Bronchial epithelial cell (primary cell): ENCODE measurements around the gene PRORP. TPM values are rescaled to one million over a fixed set of nuclear protein-coding genes. Genes with fewer than 3 reads are reported as not detected.
"Not testable (repeated sequence)": the region's sequence is repeated elsewhere in the genome, so short reads cannot be mapped to it uniquely, and the experiment has no call there.

ENCODE experiments used
- DNase-seq: peaks from one replicate; pipeline ENCODE4 v3.0.0-alpha.2; 2010; ENCODE audit warnings: low read depth
- FAIRE-seq: peaks from 2 replicates; lab custom pipeline; 2011; peaks lifted over from hg19 to GRCh38; lab: Jason Lieb, UNC
- H3K27me3 ChIP-seq: 2 replicates; pipeline ENCODE4 v1.5.1; 2011; ENCODE audit warnings: low read length; ENCODE audit not compliant: control insufficient read depth, insufficient read depth
- H3K36me3 ChIP-seq: 2 replicates; pipeline ENCODE4 v1.5.1; 2011; ENCODE audit warnings: low read length; ENCODE audit not compliant: control insufficient read depth, insufficient read depth
- H3K4me3 ChIP-seq: 2 replicates; pipeline ENCODE4 v1.5.1; 2011; ENCODE audit warnings: mild to moderate bottlenecking, low read depth, low read length, control low read depth
- total RNA-seq: library from RNA; depleted of rRNA; stranded (reverse); fragments of >200 nt; gene quantifications from 2 replicates; pipeline ENCODE4 v1.2.1, GENCODE V29; 2014
- TF ChIP-seq, protein P1 (sequence below): IDR thresholded peaks from 2 replicates; pipeline ENCODE4 v1.5.1; 2011; ENCODE audit warnings: mild to moderate bottlenecking, moderate library complexity, low read length, control low read depth, inconsistent platforms; ENCODE audit not compliant: insufficient read depth, severe bottlenecking

PRORP gene
- total RNA-seq, 1 donor from 2014 or later = 24.5 TPM

DNA sequence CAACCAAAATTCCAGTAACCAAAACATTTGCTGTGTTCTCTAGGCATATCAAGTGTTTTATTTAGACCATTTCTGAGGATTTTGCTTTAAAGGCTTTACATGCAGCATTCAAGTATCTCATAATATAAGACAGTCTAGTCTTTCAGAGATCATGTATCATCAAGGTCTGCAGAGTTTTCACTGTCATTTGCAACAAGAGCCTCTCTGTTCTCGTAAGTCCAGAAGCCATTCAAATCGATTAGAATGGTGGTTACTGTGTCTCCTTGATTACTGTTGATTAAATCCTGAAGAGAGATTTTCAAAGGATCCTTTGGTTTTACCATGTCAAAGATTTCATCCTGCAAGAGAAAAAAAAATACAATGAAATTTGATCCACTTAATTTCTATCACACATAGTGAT lies 36.9 kb upstream of the PRORP start:
- FAIRE-seq (no peak), DNase-seq (no peak)
- TF ChIP-seq, protein P1, sequence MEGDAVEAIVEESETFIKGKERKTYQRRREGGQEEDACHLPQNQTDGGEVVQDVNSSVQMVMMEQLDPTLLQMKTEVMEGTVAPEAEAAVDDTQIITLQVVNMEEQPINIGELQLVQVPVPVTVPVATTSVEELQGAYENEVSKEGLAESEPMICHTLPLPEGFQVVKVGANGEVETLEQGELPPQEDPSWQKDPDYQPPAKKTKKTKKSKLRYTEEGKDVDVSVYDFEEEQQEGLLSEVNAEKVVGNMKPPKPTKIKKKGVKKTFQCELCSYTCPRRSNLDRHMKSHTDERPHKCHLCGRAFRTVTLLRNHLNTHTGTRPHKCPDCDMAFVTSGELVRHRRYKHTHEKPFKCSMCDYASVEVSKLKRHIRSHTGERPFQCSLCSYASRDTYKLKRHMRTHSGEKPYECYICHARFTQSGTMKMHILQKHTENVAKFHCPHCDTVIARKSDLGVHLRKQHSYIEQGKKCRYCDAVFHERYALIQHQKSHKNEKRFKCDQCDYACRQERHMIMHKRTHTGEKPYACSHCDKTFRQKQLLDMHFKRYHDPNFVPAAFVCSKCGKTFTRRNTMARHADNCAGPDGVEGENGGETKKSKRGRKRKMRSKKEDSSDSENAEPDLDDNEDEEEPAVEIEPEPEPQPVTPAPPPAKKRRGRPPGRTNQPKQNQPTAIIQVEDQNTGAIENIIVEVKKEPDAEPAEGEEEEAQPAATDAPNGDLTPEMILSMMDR = no peak
- no peak overlapping the region for H3K4me3 ChIP-seq
- H3K36me3 ChIP-seq = peaks cover 1% of the 10 kb centered on the region
- H3K27me3 ChIP-seq = no peaks in the 10 kb centered on the region

DNA sequence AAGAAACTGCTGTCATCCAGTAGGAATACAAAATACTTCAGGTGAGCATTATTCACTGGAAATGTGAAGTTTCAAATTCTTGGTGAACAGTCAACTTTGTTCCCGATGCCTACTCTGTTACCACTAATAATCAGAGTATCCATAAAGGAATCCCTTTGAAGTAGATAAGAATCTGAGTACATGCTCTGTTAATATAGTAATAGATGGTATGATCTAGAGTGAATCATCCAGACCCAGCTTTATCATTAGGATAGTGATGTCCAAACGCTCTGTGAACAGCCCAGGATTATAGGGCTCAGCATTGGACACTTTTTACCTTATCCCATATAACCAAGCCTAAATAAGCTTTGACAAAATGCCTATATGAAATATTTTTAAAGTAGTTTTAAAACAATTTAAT lies 33.8 kb upstream of the PRORP start:
- FAIRE-seq = no peak
- no peak for DNase-seq
- peaks cover 2% of the 10 kb centered on the region for H3K36me3 ChIP-seq

DNA sequence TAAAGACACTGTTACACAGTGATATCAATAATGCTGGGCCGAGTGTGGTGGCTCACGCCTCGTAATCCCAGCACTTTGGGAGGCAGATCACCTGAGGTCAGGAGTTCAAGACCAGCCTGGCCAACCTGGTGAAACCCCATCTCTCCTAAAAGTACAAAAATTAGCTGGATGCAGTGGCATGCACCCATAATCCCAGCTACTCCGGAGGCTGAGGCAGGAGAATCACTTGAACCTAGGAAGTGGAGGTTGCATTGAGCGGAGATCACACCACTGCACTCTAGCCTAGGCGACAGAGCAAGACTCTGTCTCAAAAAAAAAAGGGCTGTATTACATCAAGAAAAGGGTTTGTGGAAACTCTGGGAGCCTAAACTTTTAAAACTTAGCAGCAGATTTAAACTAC lies 27.7 kb upstream of the PRORP start:
- not testable (repeated sequence) for H3K4me3 ChIP-seq, H3K27me3 ChIP-seq, FAIRE-seq, H3K36me3 ChIP-seq, DNase-seq

More for the DNA sequence above, 33.8 kb upstream of the PRORP start:
- H3K27me3 ChIP-seq = no peaks in the 10 kb centered on the region
- H3K4me3 ChIP-seq = no peak overlapping the region
- TF ChIP-seq, protein P1 = no peak

DNA sequence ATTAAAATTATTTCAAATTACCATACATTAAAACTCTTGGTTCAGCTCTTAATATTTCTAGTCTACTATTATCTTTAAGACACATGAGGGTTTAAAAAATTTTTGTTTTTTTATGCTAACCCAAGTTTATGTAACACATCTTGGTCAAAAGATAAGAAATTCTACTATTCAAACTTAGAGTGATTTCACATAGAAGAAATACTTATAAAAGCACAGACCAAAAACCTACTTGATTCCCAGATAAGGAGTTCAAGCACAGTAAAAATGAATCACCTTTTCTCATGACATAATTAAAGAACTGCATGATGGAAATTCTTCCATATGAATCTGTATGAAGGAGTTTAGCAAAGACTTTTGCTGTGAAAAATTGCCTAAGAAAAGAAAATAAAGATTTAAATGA lies 14.5 kb upstream of the PRORP start:
- Histone ChIP-seq H3K27me3 (no peaks in the 10 kb centered on the region), H3K4me3 (no peak overlapping the region), H3K36me3 (peaks cover 6% of the 10 kb centered on the region)
- TF ChIP-seq, protein P1 = no peak
- DNase-seq (no peak), FAIRE-seq (no peak)

DNA sequence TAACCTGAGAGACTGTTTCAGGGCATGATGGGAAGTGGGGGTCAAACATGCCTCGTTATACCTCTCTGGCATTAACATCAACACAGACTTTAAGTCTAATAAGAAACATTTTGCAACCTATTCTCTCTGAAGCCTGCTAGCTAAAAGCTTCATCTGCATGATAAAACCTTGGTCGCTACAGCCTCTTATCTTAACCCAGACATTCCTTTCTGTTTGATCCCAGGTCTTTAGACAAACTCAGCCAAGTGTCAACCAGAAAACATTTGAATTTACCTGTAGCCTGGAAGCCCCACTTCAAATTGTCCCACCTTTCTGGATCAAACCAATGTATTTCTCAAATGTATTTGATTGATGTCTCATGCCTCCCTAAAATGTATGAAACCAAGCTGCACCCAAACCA lies 9.7 kb upstream of the PRORP start:
- H3K36me3 ChIP-seq = peaks cover 8% of the 10 kb centered on the region
- no peak for DNase-seq
- FAIRE-seq = no peak
- no peak overlapping the region for H3K4me3 ChIP-seq
- TF ChIP-seq, protein P1 = no peak
- H3K27me3 ChIP-seq = no peaks in the 10 kb centered on the region

DNA sequence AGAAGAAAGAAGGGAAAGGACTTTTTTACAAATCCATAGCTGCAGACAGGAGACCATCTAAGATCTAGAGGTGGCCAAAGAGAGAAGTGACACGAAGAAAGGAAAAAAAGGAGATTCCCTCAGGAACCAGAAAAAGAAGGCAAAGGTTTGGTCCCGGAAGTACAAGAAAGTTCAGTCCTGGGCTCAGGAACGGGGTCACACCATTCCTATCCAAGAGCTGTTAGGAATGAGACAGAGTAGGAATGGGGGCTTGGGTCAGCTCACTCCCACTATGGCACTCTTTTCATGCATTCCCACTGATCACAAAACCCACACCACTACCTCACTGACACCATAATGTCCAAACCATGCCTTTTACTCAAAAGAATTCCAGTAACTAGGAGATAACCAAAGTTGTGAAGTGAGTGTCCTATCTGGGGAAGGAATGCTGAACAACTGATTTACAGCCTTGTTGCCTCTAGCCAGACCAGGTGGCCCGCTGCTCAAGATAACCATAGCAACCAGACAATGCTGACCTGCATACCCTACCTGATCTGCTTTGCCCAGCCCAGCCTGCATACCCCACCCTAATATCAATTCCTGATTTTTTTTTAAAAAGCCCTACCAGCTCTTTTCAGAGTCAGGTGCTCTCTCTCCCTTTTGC lies 8.9 kb upstream of the PRORP start:
- no peak for FAIRE-seq
- Histone ChIP-seq H3K4me3 (no peak overlapping the region), H3K27me3 (no peaks in the 10 kb centered on the region), H3K36me3 (peaks cover 8% of the 10 kb centered on the region)
- no peak for DNase-seq
- TF ChIP-seq, protein P1 = no peak
